GM12891 (cell line): ENCODE measurements around the gene ZNF763.
"Not testable (repeated sequence)": the region's sequence is repeated elsewhere in the genome, so short reads cannot be mapped to it uniquely, and the experiment has no call there.

Experiments used
- DNase-seq: peaks from one replicate; pipeline ENCODE4 v3.0.0; 2011; ENCODE audit warnings: low spot score; ENCODE audit not compliant: insufficient read length
- FAIRE-seq: peaks from 2 replicates; lab custom pipeline; 2011; peaks lifted over from hg19 to GRCh38; lab: Jason Lieb, UNC
- PAX5 ChIP-seq: IDR thresholded peaks from 2 replicates; pipeline ENCODE4 v1.6.1; 2011; ENCODE audit warnings: low read length, moderate library complexity, mild to moderate bottlenecking; ENCODE audit not compliant: insufficient read depth, severe bottlenecking
- POLR2A ChIP-seq: IDR thresholded peaks from 2 replicates; pipeline ENCODE4 v1.6.1; 2011; ENCODE audit warnings: low read depth, low read length, control low read depth
- POLR2AphosphoS5 ChIP-seq: IDR thresholded peaks from 2 replicates; pipeline ENCODE4 v1.6.1; 2011; ENCODE audit warnings: low read depth, low read length, control low read depth
- POU2F2 ChIP-seq: IDR thresholded peaks from 2 replicates; pipeline ENCODE4 v1.6.1; 2011; ENCODE audit warnings: low read depth, mild to moderate bottlenecking, control low read depth, low read length, moderate library complexity
- SPI1 ChIP-seq: IDR thresholded peaks from 2 replicates; pipeline ENCODE4 v1.6.1; 2011; ENCODE audit warnings: low read depth, low read length, control low read depth
- TAF1 ChIP-seq: IDR thresholded peaks from 2 replicates; pipeline ENCODE4 v1.6.1; 2011; ENCODE audit warnings: low read depth, low read length, control low read depth

The ZNF763 gene

DNA sequence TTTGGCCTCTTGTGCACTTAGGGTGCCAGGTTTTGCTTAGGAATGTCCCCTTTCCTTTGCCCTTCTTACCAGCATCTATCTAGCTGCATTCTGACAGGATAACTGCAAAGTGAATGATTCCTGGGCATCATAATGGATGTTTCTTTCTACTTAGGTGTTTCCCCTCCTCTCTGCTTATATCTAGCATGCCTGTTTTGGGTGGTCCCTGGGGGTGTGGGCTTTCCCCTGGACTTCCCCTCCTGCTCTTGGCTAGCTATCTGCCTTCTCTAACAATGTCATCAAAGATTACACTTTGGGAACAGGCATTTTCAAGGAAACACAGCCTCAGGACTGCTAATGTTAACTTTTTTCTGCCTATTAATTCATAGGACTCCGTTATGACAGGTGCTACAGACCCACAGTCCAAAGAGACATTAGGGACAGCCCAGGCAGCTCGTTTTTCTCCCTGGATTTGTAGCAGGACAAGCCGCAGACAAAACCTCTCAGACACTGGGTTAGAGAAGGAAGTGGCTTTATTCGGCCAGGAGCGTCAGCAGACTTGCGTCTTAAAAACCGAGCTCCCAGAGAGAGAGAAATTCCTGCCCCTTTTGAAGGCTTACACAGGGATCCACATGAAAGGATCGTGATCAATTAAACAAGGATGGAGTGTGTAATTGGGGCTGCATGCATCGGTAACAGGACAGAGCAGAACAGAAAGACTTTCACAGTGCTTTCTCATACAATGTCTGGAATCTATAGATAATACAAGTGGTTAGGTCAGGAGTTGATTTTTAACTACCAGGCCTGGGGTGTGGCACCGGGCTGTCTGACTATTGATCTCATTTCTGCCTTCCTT, 22.6 kb upstream of the ZNF763 start:
- no peak for TF ChIP-seq POU2F2
- TF ChIP-seq POLR2A = no peak
- TF ChIP-seq SPI1 = no peak
- peak; percentile 28 for FAIRE-seq
- no peak for DNase-seq

DNA sequence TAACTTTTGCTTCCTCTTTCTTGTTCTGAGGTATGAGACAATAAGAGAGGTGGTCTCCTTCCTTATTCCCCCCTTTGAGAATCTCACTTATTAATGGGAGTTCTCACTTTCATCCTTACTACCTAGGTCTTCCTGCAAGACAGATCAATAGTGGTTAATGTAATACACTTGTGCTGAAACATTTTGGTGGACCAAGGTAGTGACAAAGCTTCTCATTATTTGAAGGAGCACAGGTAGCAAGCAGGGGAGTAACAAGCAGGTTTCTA, 22.1 kb upstream of the ZNF763 start:
- FAIRE-seq (no peak), DNase-seq (no peak)
- no peak for TF ChIP-seq TAF1
- TF ChIP-seq PAX5 = no peak
- no peak for TF ChIP-seq POU2F2
- TF ChIP-seq POLR2AphosphoS5 = no peak
- TF ChIP-seq POLR2A = no peak
- TF ChIP-seq SPI1 = no peak

DNA sequence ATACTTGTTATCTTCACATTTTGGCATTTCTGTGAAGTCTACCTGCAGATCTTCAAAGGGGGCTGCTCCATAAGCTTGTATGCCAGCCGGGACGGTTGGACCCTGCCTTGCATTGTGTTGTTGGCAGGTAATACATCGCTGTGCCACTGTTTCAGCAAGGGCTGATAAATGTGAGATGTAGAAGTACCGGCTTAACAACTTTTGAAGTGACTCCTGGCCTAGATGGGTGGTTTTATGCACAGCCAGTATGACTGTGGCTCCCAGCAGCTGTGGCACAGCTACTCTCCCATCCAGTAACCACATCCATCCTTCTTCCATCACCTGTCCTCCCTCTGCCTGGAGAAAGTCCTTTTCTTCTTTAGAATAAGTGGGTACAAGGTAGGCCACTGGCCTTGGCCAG, 20.2 kb upstream of the ZNF763 start:
- no peak for FAIRE-seq
- TF ChIP-seq POLR2A (no peak), POU2F2 (no peak), POLR2AphosphoS5 (no peak)
- DNase-seq = no peak

DNA sequence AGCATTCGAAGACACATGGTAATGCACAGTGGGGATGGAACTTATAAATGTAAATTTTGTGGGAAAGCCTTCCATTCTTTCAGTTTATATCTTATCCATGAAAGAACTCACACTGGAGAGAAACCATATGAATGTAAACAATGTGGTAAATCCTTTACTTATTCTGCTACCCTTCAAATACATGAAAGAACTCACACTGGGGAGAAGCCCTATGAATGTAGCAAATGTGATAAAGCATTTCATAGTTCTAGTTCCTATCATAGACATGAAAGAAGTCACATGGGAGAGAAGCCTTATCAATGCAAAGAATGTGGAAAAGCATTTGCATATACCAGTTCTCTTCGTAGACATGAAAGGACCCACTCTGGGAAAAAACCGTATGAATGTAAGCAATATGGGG, 16.2 kb upstream of the ZNF763 start:
- TF ChIP-seq POLR2A (no peak), POU2F2 (no peak), POLR2AphosphoS5 (no peak), SPI1 (no peak), TAF1 (no peak), PAX5 (no peak)
- no peak for DNase-seq
- FAIRE-seq = no peak

DNA sequence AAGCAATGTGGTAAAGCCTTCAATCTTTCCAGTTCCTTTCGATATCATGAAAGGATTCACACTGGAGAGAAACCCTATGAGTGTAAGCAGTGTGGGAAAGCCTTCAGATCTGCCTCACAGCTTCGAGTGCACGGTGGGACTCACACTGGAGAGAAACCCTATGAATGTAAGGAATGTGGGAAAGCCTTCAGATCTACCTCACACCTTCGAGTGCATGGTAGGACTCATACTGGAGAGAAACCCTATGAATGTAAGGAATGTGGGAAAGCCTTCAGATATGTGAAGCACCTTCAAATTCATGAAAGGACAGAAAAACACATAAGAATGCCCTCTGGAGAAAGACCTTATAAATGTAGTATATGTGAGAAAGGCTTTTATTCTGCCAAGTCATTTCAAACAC, 15.6 kb upstream of the ZNF763 start:
- TF ChIP-seq POU2F2 (no peak), PAX5 (no peak), TAF1 (no peak), SPI1 (no peak), POLR2AphosphoS5 (no peak), POLR2A (no peak)
- no peak for FAIRE-seq
- DNase-seq = no peak

DNA sequence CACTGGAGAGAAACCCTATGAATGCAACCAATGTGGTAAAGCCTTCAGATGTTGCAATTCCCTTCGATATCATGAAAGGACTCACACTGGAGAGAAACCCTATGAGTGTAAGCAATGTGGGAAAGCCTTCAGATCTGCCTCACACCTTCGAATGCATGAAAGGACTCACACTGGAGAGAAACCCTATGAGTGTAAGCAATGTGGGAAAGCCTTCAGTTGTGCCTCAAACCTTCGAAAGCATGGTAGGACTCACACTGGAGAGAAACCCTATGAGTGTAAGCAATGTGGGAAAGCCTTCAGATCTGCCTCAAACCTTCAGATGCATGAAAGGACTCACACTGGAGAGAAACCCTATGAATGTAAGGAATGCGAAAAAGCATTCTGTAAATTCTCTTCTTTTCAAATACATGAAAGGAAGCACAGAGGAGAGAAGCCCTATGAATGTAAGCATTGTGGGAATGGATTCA, 15.2 kb upstream of the ZNF763 start:
- not testable (repeated sequence) for DNase-seq, FAIRE-seq

DNA sequence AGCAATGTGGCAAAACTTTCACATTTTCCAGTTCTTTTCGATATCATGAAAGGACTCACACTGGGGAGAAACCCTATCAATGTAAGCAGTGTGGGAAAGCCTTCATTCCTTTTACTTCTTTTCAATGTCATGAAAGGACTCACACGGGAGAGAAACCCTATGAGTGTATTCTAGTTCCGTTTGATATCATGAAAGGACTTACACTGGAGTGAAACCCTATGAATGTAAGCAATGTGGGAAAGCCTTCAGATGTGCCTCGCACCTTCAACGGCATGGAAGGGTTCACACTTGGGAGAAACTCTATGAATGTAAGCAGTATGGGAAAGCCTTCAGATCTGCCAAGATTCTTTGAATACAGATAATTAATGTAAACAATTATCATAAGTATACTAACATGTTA, 14.5 kb upstream of the ZNF763 start:
- DNase-seq = no peak
- no peak for TF ChIP-seq POU2F2
- TF ChIP-seq POLR2A = no peak
- no peak for TF ChIP-seq TAF1
- TF ChIP-seq PAX5 = no peak
- no peak for TF ChIP-seq SPI1
- TF ChIP-seq POLR2AphosphoS5 = no peak
- FAIRE-seq = no peak

DNA sequence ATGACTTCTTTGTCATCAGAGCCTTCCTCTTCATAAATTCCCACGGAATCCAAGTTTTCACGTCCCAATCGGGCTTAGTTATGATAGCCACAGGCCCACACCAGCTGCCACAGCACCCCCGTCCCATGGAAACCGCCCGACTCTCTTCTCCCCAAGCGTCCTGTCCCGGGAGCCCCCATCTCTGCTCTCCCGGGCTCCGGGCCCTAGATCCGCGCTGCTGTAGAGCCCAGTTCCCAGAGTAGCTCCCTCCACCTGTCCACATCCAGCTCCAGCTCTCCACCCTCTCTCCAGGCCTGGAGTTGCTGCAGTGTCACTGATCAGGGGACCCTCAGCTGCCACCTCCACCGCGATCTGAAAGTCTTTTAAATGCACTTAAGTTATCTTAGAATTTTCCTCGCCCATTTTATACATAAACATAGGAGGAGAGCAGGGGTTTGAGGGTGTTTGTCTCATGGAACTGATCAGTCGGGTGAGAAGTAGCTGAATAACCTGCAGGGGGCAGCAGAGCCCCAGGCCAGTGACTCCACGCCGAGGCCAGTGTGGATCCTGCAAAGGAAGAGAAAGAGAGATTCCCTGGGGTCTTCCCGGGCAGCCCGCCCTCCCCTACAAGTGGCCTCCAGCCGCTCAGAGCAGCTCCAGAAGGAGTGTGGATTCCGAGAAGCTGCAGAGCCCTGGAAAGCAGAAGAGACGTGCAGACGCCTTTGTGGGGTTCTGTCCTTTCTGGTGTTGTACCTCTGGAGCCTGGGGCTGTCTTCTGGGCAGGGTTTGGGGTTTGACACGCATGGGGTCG, 1.1 kb upstream of the ZNF763 start:
- peak; percentile 9 for FAIRE-seq
- DNase-seq = peak; percentile 53
- TF ChIP-seq POLR2A = no peak
- no peak for TF ChIP-seq TAF1
- TF ChIP-seq SPI1 = no peak
- TF ChIP-seq POU2F2 = no peak
- TF ChIP-seq POLR2AphosphoS5 = no peak
- TF ChIP-seq PAX5 = no peak

DNA sequence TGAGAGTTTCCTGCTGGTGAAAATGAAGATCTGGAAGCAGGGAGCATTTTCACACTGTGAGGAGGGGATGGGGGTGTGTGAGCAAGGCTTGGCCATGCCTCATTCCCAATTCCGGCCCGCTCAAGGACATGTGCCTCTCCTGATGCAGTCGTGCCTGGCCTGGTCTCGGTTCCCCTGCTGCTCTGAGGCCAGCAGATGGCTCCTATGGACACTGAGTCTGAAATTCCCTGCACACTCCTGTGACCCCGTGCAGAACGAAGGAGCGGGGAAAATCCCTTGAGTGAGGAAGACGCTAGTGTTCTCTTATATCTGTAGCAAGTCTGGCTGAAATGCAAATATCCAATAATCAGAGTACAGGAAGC, 363 bp upstream of the ZNF763 start:
- FAIRE-seq = no peak
- DNase-seq = no peak
- TF ChIP-seq SPI1 (no peak), POU2F2 (no peak), POLR2A (no peak), POLR2AphosphoS5 (no peak), TAF1 (no peak), PAX5 (no peak)

DNA sequence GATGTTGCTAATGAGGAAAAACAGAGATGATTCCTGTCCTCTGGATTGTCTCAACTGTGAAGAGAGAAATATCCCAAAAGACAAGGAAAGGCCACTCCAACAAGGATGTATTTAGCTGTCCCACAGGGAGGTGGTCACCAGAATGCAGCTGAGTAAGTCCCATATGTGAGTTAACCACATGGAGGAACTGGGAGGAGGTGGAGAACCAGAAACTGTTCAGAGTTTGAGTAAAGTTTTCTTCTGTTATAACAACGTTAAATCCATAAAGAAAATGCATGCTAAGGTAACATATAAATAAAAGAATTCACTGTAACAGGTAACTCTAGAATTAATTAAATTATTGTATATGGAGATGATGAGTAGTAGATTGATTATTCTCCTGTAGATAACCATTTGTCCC, 5.3 kb downstream of the ZNF763 start:
- FAIRE-seq (no peak), DNase-seq (no peak)
- TF ChIP-seq POU2F2 (no peak), SPI1 (peak; percentile 54)
